VCaP (cell line): ENCODE results near the gene YPEL1.

Experiments
- H3K27ac ChIP-seq: fragments of 450-650 bp; 2 replicates; pipeline ENCODE4 v1.5.1; 2017
- TF ChIP-seq, protein P1 (sequence below): fragments of 450-650 bp; conservative IDR thresholded peaks from 2 replicates; pipeline ENCODE4 v1.5.1; 2017; ENCODE audit warnings: mild to moderate bottlenecking, moderate library complexity

The YPEL1 gene

DNA sequence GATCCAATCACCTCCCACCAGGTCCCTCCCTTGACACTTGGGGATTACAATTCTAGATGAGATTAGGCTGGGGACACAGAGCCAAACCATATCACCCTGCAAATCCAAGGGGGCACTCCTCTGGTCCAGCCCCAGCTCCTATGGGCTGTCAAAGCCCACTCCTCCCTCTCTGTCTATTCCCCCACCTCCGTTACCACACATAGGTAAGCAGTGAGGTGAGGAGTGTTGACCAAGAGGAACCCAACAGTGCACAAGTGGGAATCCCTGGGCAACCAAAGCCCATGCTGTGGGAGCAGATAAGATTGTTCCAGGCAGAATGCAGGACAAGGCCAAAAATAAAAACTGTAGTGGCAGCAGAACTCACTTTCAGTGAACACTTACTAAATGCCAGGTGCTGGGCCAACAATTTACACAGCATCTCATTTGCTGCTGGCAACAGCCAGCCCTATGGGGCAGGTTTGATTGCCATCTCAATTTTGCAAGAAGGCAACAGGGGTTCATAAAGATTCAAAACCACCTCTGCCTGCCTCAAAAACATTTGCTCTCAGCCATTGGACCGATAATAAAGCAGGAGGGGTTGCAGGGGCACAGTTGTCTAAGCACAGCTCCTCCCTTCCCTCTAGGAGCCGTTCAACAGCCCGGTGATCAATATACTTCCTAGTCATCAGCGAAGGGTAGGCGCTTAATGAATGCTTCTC, 84.6 kb downstream of the YPEL1 start:
- TF ChIP-seq, protein P1, sequence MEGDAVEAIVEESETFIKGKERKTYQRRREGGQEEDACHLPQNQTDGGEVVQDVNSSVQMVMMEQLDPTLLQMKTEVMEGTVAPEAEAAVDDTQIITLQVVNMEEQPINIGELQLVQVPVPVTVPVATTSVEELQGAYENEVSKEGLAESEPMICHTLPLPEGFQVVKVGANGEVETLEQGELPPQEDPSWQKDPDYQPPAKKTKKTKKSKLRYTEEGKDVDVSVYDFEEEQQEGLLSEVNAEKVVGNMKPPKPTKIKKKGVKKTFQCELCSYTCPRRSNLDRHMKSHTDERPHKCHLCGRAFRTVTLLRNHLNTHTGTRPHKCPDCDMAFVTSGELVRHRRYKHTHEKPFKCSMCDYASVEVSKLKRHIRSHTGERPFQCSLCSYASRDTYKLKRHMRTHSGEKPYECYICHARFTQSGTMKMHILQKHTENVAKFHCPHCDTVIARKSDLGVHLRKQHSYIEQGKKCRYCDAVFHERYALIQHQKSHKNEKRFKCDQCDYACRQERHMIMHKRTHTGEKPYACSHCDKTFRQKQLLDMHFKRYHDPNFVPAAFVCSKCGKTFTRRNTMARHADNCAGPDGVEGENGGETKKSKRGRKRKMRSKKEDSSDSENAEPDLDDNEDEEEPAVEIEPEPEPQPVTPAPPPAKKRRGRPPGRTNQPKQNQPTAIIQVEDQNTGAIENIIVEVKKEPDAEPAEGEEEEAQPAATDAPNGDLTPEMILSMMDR, result no peak
- H3K27ac ChIP-seq, result peak overlapping the region; percentile 68; the same call in 1 of the 2 replicates

DNA sequence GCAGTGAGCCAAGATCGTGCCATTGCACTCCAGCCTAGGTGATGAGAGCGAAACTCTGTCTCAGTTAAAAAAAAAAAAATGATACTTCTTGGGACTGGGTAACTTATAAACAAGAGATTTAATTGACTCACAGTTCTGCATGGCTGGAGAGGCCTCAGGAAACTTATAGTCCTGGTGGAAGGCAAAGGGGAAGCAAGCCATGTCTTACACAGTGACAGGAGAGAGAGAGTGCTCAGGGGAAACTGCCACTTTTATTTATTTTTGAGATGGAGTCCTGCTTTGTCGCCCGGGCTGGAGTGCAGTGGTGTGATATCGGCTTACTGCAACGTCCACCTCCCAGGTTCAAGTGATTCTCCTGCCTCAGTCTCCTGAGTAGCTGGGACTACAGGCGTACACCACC, 85.3 kb downstream of the YPEL1 start:
- no peak overlapping the region for H3K27ac ChIP-seq
- TF ChIP-seq, protein P1, result no peak
